Glutamatergic neuron (in vitro differentiated cells): Measurements from ENCODE around the gene STIM2. TPM values are rescaled to one million over a fixed set of nuclear protein-coding genes. Genes with fewer than 3 reads are reported as not detected.

ENCODE experiments used
- DNase-seq: peaks from one replicate; pipeline ENCODE4 v3.0.0; 2022
- H3K27ac Mint-ChIP-seq: one replicate; pipeline ENCODE4 v1.8.0; 2020; ENCODE audit warnings: mild to moderate bottlenecking, mixed read lengths, inconsistent platforms; ENCODE audit not compliant: unreplicated experiment
- H3K27me3 Mint-ChIP-seq: one replicate; pipeline ENCODE4 v1.8.0; 2020; ENCODE audit warnings: mild to moderate bottlenecking, moderate library complexity, mixed read lengths, inconsistent platforms; ENCODE audit not compliant: unreplicated experiment
- H3K36me3 Mint-ChIP-seq: one replicate; pipeline ENCODE4 v1.8.0; 2020; ENCODE audit warnings: mild to moderate bottlenecking, mixed read lengths, inconsistent platforms; ENCODE audit not compliant: unreplicated experiment
- H3K4me1 Mint-ChIP-seq: one replicate; pipeline ENCODE4 v1.8.0; 2020; ENCODE audit warnings: mild to moderate bottlenecking, low read depth, mixed read lengths, inconsistent platforms; ENCODE audit not compliant: unreplicated experiment
- H3K4me3 Mint-ChIP-seq: one replicate; pipeline ENCODE4 v1.8.0; 2020; ENCODE audit warnings: mild to moderate bottlenecking, mixed read lengths, inconsistent platforms; ENCODE audit not compliant: unreplicated experiment
- H3K9me3 Mint-ChIP-seq: one replicate; pipeline ENCODE4 v1.8.0; 2020; ENCODE audit warnings: mild to moderate bottlenecking, moderate library complexity, mixed read lengths, inconsistent platforms; ENCODE audit not compliant: unreplicated experiment
- total RNA-seq: library from RNA; stranded (reverse); fragmentation: NEBNext Ultra II Directional; extraction: Animal tissue kit (Norgen Biotek cat#: 25700); gene quantifications from one replicate; pipeline ENCODE4 v1.2.1, GENCODE V29; 2021; ENCODE audit not compliant: unreplicated experiment
- TF ChIP-seq, protein P1 (sequence below): fragments of 200-600 bp; sonication (generic); IDR thresholded peaks from one replicate; pipeline ENCODE4 v1.5.0; 2021; ENCODE audit not compliant: partially characterized antibody, unreplicated experiment

The STIM2 gene
- total RNA-seq, 1 donor from 2014 or later = 28.2 TPM

DNA sequence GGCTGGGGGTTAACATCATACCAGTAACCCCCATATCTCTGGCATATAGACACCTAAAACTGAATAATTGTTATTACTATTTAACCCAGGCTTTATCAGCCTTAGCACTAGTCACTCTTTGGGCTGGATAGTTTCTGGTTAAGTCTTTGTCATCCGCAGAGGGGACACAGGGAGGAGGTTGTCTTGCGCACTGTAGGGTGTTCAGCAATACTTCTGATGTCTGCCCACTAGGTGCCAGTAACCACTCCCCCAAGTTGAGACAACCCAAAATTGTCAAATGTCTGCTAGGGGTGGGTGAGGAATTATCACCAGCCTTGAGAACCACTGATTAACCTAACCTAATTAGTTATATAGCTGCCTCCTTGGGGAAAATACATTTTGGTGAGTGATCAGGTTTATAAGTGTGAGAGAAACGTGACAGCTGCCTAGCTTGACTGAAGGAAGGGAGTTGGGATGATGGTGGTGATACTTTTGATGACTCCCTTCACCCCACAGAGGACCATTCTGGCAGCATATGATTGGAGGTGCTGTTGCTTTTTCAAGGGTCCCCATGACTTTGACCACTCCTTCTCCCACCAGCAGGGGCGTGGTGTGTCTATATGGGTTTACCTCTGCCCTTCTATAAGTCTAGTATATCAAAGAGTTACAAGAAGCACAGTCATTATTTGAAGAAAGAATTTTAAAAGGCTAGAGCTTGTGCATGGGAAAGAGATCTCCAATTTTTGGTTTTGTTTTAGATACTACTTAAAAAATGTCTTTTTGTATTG, 140.9 kb downstream of the STIM2 start:
- TF ChIP-seq, protein P1, sequence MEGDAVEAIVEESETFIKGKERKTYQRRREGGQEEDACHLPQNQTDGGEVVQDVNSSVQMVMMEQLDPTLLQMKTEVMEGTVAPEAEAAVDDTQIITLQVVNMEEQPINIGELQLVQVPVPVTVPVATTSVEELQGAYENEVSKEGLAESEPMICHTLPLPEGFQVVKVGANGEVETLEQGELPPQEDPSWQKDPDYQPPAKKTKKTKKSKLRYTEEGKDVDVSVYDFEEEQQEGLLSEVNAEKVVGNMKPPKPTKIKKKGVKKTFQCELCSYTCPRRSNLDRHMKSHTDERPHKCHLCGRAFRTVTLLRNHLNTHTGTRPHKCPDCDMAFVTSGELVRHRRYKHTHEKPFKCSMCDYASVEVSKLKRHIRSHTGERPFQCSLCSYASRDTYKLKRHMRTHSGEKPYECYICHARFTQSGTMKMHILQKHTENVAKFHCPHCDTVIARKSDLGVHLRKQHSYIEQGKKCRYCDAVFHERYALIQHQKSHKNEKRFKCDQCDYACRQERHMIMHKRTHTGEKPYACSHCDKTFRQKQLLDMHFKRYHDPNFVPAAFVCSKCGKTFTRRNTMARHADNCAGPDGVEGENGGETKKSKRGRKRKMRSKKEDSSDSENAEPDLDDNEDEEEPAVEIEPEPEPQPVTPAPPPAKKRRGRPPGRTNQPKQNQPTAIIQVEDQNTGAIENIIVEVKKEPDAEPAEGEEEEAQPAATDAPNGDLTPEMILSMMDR = peak; percentile 24
- Mint-ChIP-seq H3K9me3 (peaks cover 2% of the 10 kb centered on the region), H3K27me3 (peaks cover 4% of the 10 kb centered on the region), H3K4me3 (no peak overlapping the region), H3K4me1 (peaks cover 8% of the 10 kb centered on the region), H3K36me3 (no peaks in the 10 kb centered on the region), H3K27ac (no peak overlapping the region)
- no peak for DNase-seq

DNA sequence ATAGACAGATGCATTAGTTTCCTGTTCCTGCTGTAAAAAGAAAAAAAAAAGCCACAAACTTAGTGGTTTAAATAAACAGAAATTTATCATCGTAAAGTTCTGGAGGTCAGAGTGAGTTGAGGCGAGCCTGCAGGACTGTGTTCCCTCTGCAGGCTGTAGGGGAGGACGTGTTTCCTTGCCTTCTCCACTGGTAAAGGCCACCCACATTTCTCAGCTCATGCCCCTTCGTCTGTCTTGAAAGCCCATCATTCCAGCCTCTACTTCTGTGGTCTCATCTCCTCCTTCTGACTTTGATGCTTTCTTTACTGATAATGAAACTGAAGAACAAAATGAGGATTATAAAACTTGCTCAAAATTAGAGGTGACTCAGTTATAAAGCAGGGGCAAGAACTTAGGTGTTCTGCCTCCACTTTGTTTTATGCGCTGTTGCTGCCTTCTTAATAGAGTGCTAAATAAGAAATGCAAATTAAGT, 143.0 kb downstream of the STIM2 start:
- no peak for DNase-seq
- H3K36me3 Mint-ChIP-seq = no peaks in the 10 kb centered on the region
- peaks cover 2% of the 10 kb centered on the region for H3K9me3 Mint-ChIP-seq
- H3K27me3 Mint-ChIP-seq = peaks cover 4% of the 10 kb centered on the region
- TF ChIP-seq, protein P1 = no peak
- H3K4me3 Mint-ChIP-seq = no peak overlapping the region
- no peak overlapping the region for H3K27ac Mint-ChIP-seq
- H3K4me1 Mint-ChIP-seq = peaks cover 8% of the 10 kb centered on the region

DNA sequence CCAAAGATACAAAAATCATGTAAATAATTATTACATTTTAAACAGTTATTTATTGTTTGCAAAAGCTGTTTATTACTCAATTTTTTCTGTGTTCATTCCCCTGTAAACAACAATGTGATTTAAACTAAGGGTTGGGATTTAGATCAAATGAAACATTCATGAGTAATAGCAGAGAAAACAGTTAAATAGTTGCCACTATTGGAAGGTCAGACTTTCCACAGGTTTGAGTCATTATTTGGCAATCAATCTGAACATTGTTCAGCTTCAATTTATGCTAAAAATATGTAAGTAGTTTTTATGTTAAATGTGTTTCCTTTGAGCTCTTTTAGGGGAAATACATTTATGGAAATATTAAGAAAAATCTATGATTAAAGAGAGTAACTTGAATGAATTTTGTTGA, 144.9 kb downstream of the STIM2 start:
- no peaks in the 10 kb centered on the region for H3K36me3 Mint-ChIP-seq

DNA sequence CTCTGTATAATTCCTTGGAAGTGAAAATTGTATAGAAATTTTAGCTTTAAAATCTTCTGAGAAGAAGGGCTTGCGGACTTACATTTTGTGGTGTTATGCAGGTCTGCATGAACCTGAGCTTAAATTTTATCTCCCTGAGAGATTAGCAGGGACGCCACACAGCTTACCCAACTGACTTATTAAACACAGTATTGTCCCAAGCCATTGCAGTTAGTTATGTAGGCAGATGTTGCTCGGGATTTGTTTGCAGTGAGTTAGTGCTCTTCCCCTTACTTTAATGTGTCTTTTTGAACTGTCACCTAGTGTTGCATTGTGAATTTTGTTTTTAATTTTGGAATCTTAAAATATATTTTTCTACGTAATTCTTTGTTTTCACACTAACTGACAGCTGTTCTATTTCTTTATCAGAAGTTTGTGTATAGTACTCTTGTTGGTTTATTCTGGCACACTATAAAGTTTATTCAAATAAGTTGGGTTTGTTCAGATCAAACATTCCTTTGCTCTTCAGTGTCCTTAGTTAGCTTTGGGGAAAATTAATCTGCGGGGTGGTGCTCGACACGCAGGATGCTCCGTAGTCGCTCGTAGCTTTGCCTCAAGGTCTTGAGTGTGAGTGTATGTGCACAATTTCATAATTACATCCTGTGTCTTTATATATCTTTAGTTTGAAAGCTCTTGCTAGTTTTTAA, 145.4 kb downstream of the STIM2 start:
- Mint-ChIP-seq H3K4me3 (no peak overlapping the region), H3K27me3 (peaks cover 4% of the 10 kb centered on the region)
- TF ChIP-seq, protein P1 = no peak

More for the DNA sequence above, 144.9 kb downstream of the STIM2 start:
- Mint-ChIP-seq H3K27ac (no peak overlapping the region), H3K9me3 (no peaks in the 10 kb centered on the region), H3K4me3 (no peak overlapping the region), H3K4me1 (peaks cover 4% of the 10 kb centered on the region), H3K27me3 (peaks cover 4% of the 10 kb centered on the region)
- TF ChIP-seq, protein P1 = no peak
- no peak for DNase-seq

DNA sequence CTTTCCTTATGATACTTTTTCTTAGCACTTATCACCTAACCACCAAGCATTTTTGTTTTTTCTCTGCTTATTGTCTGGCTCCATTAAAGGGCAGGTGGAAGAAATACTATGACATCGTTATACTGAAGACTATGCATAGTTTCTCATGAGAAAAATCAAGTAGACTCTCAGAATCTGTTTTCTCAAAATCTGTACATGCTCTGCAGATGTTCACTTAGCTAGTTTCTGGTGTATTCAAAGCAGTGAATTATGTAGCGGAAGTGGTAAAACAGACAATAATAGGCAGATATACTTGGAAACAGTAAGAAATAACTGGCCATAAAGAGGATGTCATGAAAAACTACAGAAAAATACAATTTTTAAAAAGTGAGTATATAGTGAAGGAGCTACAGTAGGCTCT, 146.0 kb downstream of the STIM2 start:
- Mint-ChIP-seq H3K4me3 (no peak overlapping the region), H3K27me3 (peaks cover 1% of the 10 kb centered on the region), H3K36me3 (no peaks in the 10 kb centered on the region), H3K27ac (no peak overlapping the region), H3K4me1 (peaks cover 3% of the 10 kb centered on the region), H3K9me3 (no peaks in the 10 kb centered on the region)
- DNase-seq = no peak
- TF ChIP-seq, protein P1 = no peak

More for the DNA sequence above, 145.4 kb downstream of the STIM2 start:
- no peak overlapping the region for H3K27ac Mint-ChIP-seq
- DNase-seq = no peak
- H3K4me1 Mint-ChIP-seq = peaks cover 4% of the 10 kb centered on the region
- no peaks in the 10 kb centered on the region for H3K9me3 Mint-ChIP-seq
- H3K36me3 Mint-ChIP-seq = no peaks in the 10 kb centered on the region
